ENCODE results near the gene MARCHF10.

MARCHF10 gene

DNA sequence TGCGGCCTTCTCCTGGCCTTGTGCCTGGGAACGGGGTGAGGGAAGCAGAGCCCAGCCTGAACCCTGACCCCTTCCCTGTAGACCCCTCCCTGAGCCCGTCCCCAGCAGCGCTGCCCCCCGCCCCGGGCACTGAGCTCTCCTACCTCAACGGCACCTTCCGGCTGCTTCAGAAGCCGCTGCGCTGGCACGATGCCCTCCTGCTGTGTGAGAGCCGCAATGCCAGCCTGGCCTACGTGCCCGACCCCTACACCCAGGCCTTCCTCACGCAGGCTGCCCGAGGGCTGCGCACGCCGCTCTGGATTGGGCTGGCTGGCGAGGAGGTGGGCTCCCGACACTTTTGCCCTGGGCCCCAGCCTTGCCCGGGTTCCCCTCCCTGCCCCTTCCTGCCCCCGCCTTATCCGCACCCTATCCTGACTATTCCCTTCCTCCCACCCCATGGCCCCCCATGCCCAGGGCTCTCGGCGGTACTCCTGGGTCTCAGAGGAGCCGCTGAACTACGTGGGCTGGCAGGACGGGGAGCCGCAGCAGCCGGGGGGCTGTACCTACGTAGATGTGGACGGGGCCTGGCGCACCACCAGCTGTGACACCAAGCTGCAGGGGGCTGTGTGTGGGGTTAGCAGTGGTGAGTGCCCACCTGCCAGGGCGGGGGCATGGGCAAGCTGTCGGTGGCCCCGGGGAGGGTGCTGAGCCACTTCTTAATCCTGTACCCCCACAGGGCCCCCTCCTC, 118.5 kb downstream of the MARCHF10 start:
- CTCF ChIA-PET = no interaction called here
- DNase-seq (ENCODE audit: extremely low spot score) = no peak
- POLR2A ChIA-PET = no interaction called here
- TF ChIP-seq FOXM1 (IDR thresholded peaks at IDR 0.05; ENCODE audit: borderline replicate concordance) (no peak), FOXK2 (IDR thresholded peaks at IDR 0.05) (no peak), TARDBP (IDR thresholded peaks at IDR 0.05) (no peak), BHLHE40 (IDR thresholded peaks at IDR 0.05; ENCODE audit: borderline replicate concordance) (no peak), CTBP1 (IDR thresholded peaks at IDR 0.05; ENCODE audit: borderline replicate concordance) (no peak), ELF4 (IDR thresholded peaks at IDR 0.05) (no peak), LEF1 (IDR thresholded peaks at IDR 0.05; ENCODE audit: borderline replicate concordance) (no peak), FOXA1 (IDR thresholded peaks at IDR 0.05) (no peak), HDGF (IDR thresholded peaks at IDR 0.05; ENCODE audit: borderline replicate concordance) (no peak), L3MBTL2 (conservative IDR thresholded peaks at IDR 0.05) (no peak), ZNF384 (IDR thresholded peaks at IDR 0.05) (no peak)
- TF ChIP-seq, protein P1, sequence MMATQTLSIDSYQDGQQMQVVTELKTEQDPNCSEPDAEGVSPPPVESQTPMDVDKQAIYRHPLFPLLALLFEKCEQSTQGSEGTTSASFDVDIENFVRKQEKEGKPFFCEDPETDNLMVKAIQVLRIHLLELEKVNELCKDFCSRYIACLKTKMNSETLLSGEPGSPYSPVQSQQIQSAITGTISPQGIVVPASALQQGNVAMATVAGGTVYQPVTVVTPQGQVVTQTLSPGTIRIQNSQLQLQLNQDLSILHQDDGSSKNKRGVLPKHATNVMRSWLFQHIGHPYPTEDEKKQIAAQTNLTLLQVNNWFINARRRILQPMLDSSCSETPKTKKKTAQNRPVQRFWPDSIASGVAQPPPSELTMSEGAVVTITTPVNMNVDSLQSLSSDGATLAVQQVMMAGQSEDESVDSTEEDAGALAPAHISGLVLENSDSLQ (IDR thresholded peaks at IDR 0.05) = no peak

DNA sequence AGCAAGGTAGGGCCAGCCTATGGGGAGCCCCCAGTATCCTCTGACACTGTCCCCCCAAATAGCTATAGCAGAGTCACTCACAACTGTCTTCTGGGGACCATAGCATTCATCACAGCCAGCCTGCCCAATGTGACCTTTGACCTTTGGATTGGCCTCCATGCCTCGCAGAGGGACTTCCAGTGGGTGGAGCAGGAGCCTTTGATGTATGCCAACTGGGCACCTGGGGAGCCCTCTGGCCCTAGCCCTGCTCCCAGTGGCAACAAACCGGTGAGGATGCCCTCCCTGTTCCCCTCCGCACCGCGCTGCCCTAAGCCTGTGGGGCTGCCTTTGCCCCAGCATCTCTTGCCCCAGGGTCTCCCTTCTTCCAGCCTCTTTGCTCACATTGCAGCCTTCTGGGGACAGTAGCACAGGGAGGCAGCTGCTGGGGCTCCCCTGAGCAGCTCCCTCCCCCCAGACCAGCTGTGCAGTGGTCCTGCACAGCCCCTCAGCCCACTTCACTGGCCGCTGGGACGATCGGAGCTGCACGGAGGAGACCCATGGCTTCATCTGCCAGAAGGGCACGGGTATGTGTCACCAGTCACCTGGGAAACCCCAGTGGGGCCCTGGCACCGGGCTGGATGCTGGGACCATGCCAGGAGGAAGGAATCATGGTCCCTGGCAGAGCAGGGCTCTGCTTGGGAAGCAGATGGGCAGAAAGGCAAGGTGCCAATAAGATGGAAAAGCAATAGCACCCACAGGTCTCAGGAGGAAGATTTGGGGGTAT, 119.5 kb downstream of the MARCHF10 start:
- TF ChIP-seq SP1 (IDR thresholded peaks at IDR 0.05) (no peak), HDGF (IDR thresholded peaks at IDR 0.05; ENCODE audit: borderline replicate concordance) (no peak), ARNT (IDR thresholded peaks at IDR 0.05) (no peak), FOXK2 (IDR thresholded peaks at IDR 0.05) (no peak), SUZ12 (IDR thresholded peaks at IDR 0.05) (no peak), ZNF384 (IDR thresholded peaks at IDR 0.05) (no peak), LEF1 (IDR thresholded peaks at IDR 0.05; ENCODE audit: borderline replicate concordance) (no peak), ELF4 (IDR thresholded peaks at IDR 0.05) (no peak), BHLHE40 (IDR thresholded peaks at IDR 0.05; ENCODE audit: borderline replicate concordance) (no peak), NFRKB (IDR thresholded peaks at IDR 0.05) (no peak), TARDBP (IDR thresholded peaks at IDR 0.05) (no peak), FOXM1 (IDR thresholded peaks at IDR 0.05; ENCODE audit: borderline replicate concordance) (no peak)
- ChIA-PET CTCF (no interaction called here), POLR2A (no interaction called here)
- no peak for DNase-seq (ENCODE audit: extremely low spot score)

DNA sequence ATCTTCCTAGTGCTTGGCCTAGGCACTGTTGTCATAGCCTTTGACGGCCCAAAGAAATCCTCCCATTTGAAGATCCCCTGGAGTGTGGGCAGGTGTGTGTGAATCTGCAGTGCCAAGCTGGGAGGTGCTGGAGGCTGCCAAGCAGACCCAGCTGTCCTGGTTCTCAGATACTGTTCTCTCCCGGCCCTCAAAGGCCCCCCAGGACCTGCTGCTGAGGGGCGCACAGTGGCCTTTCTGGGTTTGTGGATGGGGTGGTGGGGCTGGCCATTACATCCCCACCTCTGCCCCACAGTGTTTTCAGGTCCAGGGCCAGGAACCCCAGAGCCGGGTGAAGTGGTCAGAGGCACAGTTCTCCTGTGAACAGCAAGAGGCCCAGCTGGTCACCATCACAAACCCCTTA, 120.1 kb downstream of the MARCHF10 start:
- ChIA-PET POLR2A (no interaction called here), CTCF (no interaction called here)
- no peak for TF ChIP-seq NFRKB (IDR thresholded peaks at IDR 0.05)
- TF ChIP-seq SP1 (IDR thresholded peaks at IDR 0.05) = no peak
- no peak for TF ChIP-seq BHLHE40 (IDR thresholded peaks at IDR 0.05; ENCODE audit: borderline replicate concordance)
- TF ChIP-seq L3MBTL2 (conservative IDR thresholded peaks at IDR 0.05) = no peak
- TF ChIP-seq LEF1 (IDR thresholded peaks at IDR 0.05; ENCODE audit: borderline replicate concordance) = no peak
- TF ChIP-seq TARDBP (IDR thresholded peaks at IDR 0.05) = no peak
- TF ChIP-seq, protein P1 (IDR thresholded peaks at IDR 0.05) = no peak
- DNase-seq (ENCODE audit: extremely low spot score) = no peak

DNA sequence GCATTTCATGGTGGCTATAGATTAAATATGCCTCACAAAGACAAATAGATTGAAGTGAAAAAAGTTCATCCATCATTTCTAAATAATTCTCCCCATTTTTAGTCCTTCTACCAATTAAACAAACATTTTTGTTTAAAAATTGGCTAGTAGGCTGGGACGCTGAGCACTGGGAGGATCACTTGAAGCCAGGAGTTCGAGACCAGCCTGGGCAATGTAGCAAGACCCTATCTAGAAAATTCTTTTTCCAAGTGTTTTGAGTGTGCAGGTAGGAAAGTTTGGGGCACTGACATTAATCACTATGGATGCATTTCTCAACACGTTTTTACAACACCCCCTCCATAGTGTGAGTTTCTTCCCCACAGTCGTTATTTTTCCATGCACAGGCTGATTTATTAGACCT, 123.9 kb downstream of the MARCHF10 start:
- ChIA-PET CTCF (no interaction called here), POLR2A (no interaction called here)
- TF ChIP-seq FOXA1 (IDR thresholded peaks at IDR 0.05) (no peak), CTBP1 (IDR thresholded peaks at IDR 0.05; ENCODE audit: borderline replicate concordance) (no peak), FOXM1 (IDR thresholded peaks at IDR 0.05; ENCODE audit: borderline replicate concordance) (no peak), ARNT (IDR thresholded peaks at IDR 0.05) (no peak), ZNF384 (IDR thresholded peaks at IDR 0.05) (no peak), TARDBP (IDR thresholded peaks at IDR 0.05) (no peak), ELF4 (IDR thresholded peaks at IDR 0.05) (no peak), NFRKB (IDR thresholded peaks at IDR 0.05) (no peak), SUZ12 (IDR thresholded peaks at IDR 0.05) (no peak), HDGF (IDR thresholded peaks at IDR 0.05; ENCODE audit: borderline replicate concordance) (no peak), LEF1 (IDR thresholded peaks at IDR 0.05; ENCODE audit: borderline replicate concordance) (no peak), SP1 (IDR thresholded peaks at IDR 0.05) (no peak)
- TF ChIP-seq, protein P1 (IDR thresholded peaks at IDR 0.05) = no peak
- no peak for DNase-seq (ENCODE audit: extremely low spot score)

DNA sequence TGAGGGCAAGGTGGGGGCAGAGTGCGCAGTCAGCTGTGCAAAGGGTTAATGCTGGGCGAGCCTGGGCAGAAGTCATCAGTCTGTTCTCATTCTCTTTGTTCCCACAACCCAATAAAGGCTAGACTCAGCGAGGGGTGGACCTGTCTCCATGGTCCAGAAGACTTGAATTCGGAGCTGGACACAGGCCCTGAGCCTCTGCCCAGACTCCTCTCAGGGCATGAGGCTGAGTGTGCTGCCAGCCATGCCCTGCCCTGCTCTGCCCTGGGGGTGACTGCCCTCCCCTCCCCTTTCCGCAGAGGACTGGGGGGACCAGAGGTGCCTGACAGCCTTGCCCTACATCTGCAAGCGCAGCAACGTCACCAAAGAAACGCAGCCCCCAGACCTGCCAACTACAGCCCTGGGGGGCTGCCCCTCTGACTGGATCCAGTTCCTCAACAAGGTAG, 126.2 kb downstream of the MARCHF10 start:
- POLR2A ChIA-PET = no interaction called here
- CTCF ChIA-PET = no interaction called here
- TF ChIP-seq FOXA1 (IDR thresholded peaks at IDR 0.05) (no peak), SUZ12 (IDR thresholded peaks at IDR 0.05) (no peak), LEF1 (IDR thresholded peaks at IDR 0.05; ENCODE audit: borderline replicate concordance) (no peak), NFRKB (IDR thresholded peaks at IDR 0.05) (no peak), HDGF (IDR thresholded peaks at IDR 0.05; ENCODE audit: borderline replicate concordance) (no peak), CTBP1 (IDR thresholded peaks at IDR 0.05; ENCODE audit: borderline replicate concordance) (no peak), BHLHE40 (IDR thresholded peaks at IDR 0.05; ENCODE audit: borderline replicate concordance) (no peak), ZNF384 (IDR thresholded peaks at IDR 0.05) (no peak), ELF4 (IDR thresholded peaks at IDR 0.05) (no peak), ARNT (IDR thresholded peaks at IDR 0.05) (no peak), L3MBTL2 (conservative IDR thresholded peaks at IDR 0.05) (no peak), FOXK2 (IDR thresholded peaks at IDR 0.05) (no peak), FOXM1 (IDR thresholded peaks at IDR 0.05; ENCODE audit: borderline replicate concordance) (no peak), SP1 (IDR thresholded peaks at IDR 0.05) (no peak), TARDBP (IDR thresholded peaks at IDR 0.05) (no peak)
- no peak for DNase-seq (ENCODE audit: extremely low spot score)
